ENCODE measurements around the gene KIF7. TPM values are rescaled to one million over a fixed set of nuclear protein-coding genes. Genes with fewer than 3 reads are reported as not detected.

The KIF7 gene
- polyA plus RNA-seq, 3 donors = not detected

DNA sequence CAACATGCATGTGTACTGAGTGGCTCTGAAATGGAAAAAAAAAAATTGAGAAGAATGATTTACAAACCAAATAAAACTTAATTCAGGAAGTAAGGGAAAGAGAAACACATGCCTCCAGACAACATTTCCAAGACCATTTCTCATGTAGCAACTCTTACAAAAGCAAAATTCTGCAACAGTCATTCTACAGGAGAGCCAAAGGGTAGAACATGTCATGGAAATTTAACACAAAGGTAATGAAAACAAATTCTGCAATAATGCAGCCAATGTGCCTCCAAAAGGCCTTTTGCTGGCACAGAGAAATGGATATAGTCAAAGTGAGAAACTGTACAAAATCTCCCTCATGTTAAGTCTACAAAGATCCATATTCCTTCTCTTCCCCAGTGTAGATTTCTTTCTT, 31.3 kb upstream of the KIF7 start:
- no peak for DNase-seq
- Mint-ChIP-seq H3K4me1 (peaks cover 14% of the 10 kb centered on the region), H3K27ac (no peak overlapping the region), H3K4me3 (no peak overlapping the region), H3K27me3 (ENCODE audit: low read depth in 3 of 3) (no peaks in the 10 kb centered on the region), H3K9me3 (peaks cover 0 to 2% (median 0%) of the 10 kb centered on the region in 7 donors), H3K36me3 (peaks cover 3 to 6% of the 10 kb centered on the region in 2 donors)
- H3K9me3 ChIP-seq (replicated peaks in 1 of 2; ENCODE audit: control insufficient read depth in 1 of 2, insufficient read depth in 1 of 2, low read length in 2 of 2) = no peaks in the 10 kb centered on the region
- H2AFZ ChIP-seq (ENCODE audit: insufficient read depth, low read depth, low read length, poor library complexity, severe bottlenecking) = no peak overlapping the region
- no peak overlapping the region for H3K9ac ChIP-seq (ENCODE audit: insufficient read depth, low read length, poor library complexity, severe bottlenecking)
- H3K4me1 ChIP-seq (ENCODE audit: control insufficient read depth in 1 of 2, insufficient read depth in 2 of 2, low read length in 2 of 2) = peaks cover 11 to 14% of the 10 kb centered on the region in 2 donors
- no peaks in the 10 kb centered on the region for H3K27me3 ChIP-seq (ENCODE audit: control insufficient read depth in 2 of 2, insufficient read depth in 2 of 2, low read length in 2 of 2)
- TF ChIP-seq, protein P1, sequence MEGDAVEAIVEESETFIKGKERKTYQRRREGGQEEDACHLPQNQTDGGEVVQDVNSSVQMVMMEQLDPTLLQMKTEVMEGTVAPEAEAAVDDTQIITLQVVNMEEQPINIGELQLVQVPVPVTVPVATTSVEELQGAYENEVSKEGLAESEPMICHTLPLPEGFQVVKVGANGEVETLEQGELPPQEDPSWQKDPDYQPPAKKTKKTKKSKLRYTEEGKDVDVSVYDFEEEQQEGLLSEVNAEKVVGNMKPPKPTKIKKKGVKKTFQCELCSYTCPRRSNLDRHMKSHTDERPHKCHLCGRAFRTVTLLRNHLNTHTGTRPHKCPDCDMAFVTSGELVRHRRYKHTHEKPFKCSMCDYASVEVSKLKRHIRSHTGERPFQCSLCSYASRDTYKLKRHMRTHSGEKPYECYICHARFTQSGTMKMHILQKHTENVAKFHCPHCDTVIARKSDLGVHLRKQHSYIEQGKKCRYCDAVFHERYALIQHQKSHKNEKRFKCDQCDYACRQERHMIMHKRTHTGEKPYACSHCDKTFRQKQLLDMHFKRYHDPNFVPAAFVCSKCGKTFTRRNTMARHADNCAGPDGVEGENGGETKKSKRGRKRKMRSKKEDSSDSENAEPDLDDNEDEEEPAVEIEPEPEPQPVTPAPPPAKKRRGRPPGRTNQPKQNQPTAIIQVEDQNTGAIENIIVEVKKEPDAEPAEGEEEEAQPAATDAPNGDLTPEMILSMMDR (IDR thresholded peaks at IDR 0.05) = no peak
- intact Hi-C loops (cut with micrococcal nuclease) = no loop called here
- H3K4me2 ChIP-seq (replicated peaks; ENCODE audit: extremely low read depth, low read length, poor library complexity, severe bottlenecking) = no peak overlapping the region
- H3K27ac ChIP-seq (ENCODE audit: low read depth in 1 of 2, low read length in 2 of 2) = no peak overlapping the region
- no peaks in the 10 kb centered on the region for H3K79me2 ChIP-seq (ENCODE audit: insufficient read depth, low read length)
- no peak overlapping the region for H3K4me3 ChIP-seq (replicated peaks in 1 of 3; ENCODE audit: low read depth in 2 of 3, low read length in 3 of 3)
- no peaks in the 10 kb centered on the region for H3K36me3 ChIP-seq (replicated peaks in 1 of 2; ENCODE audit: control insufficient read depth in 1 of 2, insufficient read depth in 2 of 2, low read length in 2 of 2)
- H4K20me1 ChIP-seq (ENCODE audit: insufficient read depth, low read length) = no peaks in the 10 kb centered on the region

DNA sequence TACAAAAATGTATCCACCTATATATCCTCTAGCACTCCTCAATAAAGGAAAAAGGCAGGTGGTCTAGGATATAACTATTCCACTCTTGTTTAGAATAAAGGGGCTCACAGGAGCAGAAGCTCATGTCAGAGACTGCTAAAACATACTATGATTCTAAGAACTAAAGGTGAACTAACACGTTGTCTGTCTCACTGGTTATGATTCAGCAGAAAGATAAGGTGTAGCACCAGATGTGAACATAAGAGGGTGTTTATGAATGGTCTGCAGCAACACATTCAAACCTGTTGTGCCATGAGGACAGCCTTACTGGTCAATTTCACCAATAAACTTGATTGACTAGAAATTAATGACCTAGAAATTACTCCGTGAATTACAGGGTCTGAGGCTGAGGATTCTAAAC, 30.7 kb upstream of the KIF7 start:
- Histone ChIP-seq H3K36me3 (replicated peaks in 1 of 2; ENCODE audit: control insufficient read depth in 1 of 2, insufficient read depth in 2 of 2, low read length in 2 of 2) (no peaks in the 10 kb centered on the region), H3K27ac (ENCODE audit: low read depth in 1 of 2, low read length in 2 of 2) (no peak overlapping the region), H2AFZ (ENCODE audit: insufficient read depth, low read depth, low read length, poor library complexity, severe bottlenecking) (no peak overlapping the region), H3K4me3 (replicated peaks in 1 of 3; ENCODE audit: low read depth in 2 of 3, low read length in 3 of 3) (no peak overlapping the region), H3K79me2 (ENCODE audit: insufficient read depth, low read length) (no peaks in the 10 kb centered on the region), H4K20me1 (ENCODE audit: insufficient read depth, low read length) (no peaks in the 10 kb centered on the region), H3K9me3 (replicated peaks in 1 of 2; ENCODE audit: control insufficient read depth in 1 of 2, insufficient read depth in 1 of 2, low read length in 2 of 2) (no peaks in the 10 kb centered on the region), H3K4me2 (replicated peaks; ENCODE audit: extremely low read depth, low read length, poor library complexity, severe bottlenecking) (no peak overlapping the region), H3K9ac (ENCODE audit: insufficient read depth, low read length, poor library complexity, severe bottlenecking) (no peak overlapping the region), H3K27me3 (ENCODE audit: control insufficient read depth in 2 of 2, insufficient read depth in 2 of 2, low read length in 2 of 2) (no peaks in the 10 kb centered on the region), H3K4me1 (ENCODE audit: control insufficient read depth in 1 of 2, insufficient read depth in 2 of 2, low read length in 2 of 2) (peaks cover 8 to 13% of the 10 kb centered on the region in 2 donors)
- intact Hi-C loops (cut with micrococcal nuclease) = no loop called here
- Mint-ChIP-seq H3K4me1 (peaks cover 12% of the 10 kb centered on the region), H3K27ac (no peak overlapping the region), H3K9me3 (peaks cover 0 to 2% (median 0%) of the 10 kb centered on the region in 7 donors), H3K27me3 (ENCODE audit: low read depth in 3 of 3) (no peaks in the 10 kb centered on the region), H3K36me3 (peaks cover 3 to 6% of the 10 kb centered on the region in 2 donors), H3K4me3 (no peak overlapping the region)
- DNase-seq = no peak
- TF ChIP-seq, protein P1 (IDR thresholded peaks at IDR 0.05) = no peak
- 100% methylated on average over 1 of the region's 2 CpGs for WGBS (ENCODE audit: insufficient coverage)
